Measurements from ENCODE around the gene GADD45G. TPM values are rescaled to one million over a fixed set of nuclear protein-coding genes. Genes with fewer than 3 reads are reported as not detected.

Gene GADD45G
- total and polyA plus RNA-seq, 2 of the 8 experiments (the other 6 are each of a cell fraction or from before 2014, with no cell fraction given), result 7.0 to 11.4 TPM

- TF ChIP-seq GABPA (IDR thresholded peaks at IDR 0.05; ENCODE audit: borderline replicate concordance, insufficient read depth, low read length) (no peak), SIN3A (conservative IDR thresholded peaks at IDR 0.05 in 1 of 2, IDR thresholded peaks at IDR 0.05 in 1 of 2; ENCODE audit: low read depth in 1 of 2, low read length in 2 of 2) (no peak), KDM4A (IDR thresholded peaks at IDR 0.05; ENCODE audit: low read depth, low read length, severe bottlenecking) (no peak), BRCA1 (IDR thresholded peaks at IDR 0.05; ENCODE audit: low read depth, low read length) (no peak), YY1 (IDR thresholded peaks at IDR 0.05; ENCODE audit: low read depth, low read length) (peak; percentile 52; the same call in 1 of the 2 replicates), MAX (IDR thresholded peaks at IDR 0.05) (no peak), SUZ12 (IDR thresholded peaks at IDR 0.05; ENCODE audit: low read length) (no peak), SP4 (IDR thresholded peaks at IDR 0.05; ENCODE audit: low read length) (no peak), TAF7 (optimal IDR thresholded peaks at IDR 0.05; ENCODE audit: borderline replicate concordance, low read depth, low read length) (no peak), HDAC2 (IDR thresholded peaks at IDR 0.05; ENCODE audit: borderline replicate concordance in 1 of 2, low read depth in 2 of 2, low read length in 2 of 2) (no peak), SIX5 (IDR thresholded peaks at IDR 0.05; ENCODE audit: low read depth, low read length) (no peak), ATF2 (IDR thresholded peaks at IDR 0.05; ENCODE audit: low read length) (no peak), POU5F1 (IDR thresholded peaks at IDR 0.05; ENCODE audit: low read depth, low read length) (no peak), RAD21 (IDR thresholded peaks at IDR 0.05 in 1 of 2, conservative IDR thresholded peaks at IDR 0.05 in 1 of 2; ENCODE audit: low read depth in 2 of 2, low read length in 2 of 2) (peak; percentile 38 to 53), CREB1 (IDR thresholded peaks at IDR 0.05) (peak; percentile 58; the same call in 1 of the 2 replicates)
Observed at GRCh38 chr9:89564346-89564878, 40.4 kb upstream of the GADD45G start (continued).
